Activated CD4-positive, CD25-positive, alpha-beta regulatory T cell (primary cell): ENCODE data around the gene SLC25A42.
"Not testable (repeated sequence)": the region's sequence is repeated elsewhere in the genome, so short reads cannot be mapped to it uniquely, and the experiment has no call there.

Experiments
- DNase-seq, 4 experiments: peaks; one replicate each; lab custom pipeline; 2025; lab: John Stamatoyannopoulos, UW

Gene SLC25A42, protein sequence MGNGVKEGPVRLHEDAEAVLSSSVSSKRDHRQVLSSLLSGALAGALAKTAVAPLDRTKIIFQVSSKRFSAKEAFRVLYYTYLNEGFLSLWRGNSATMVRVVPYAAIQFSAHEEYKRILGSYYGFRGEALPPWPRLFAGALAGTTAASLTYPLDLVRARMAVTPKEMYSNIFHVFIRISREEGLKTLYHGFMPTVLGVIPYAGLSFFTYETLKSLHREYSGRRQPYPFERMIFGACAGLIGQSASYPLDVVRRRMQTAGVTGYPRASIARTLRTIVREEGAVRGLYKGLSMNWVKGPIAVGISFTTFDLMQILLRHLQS

GRCh38 chr19:19063183-19064097 lies at the start of gene SLC25A42:
TSS of gene SLC25A42 (plus strand) at chr19:19063994. CDS start at chr19:19096125, 32,131 bp downstream.
- peak; percentile 96 to 98 (median 98) for DNase-seq

DNA sequence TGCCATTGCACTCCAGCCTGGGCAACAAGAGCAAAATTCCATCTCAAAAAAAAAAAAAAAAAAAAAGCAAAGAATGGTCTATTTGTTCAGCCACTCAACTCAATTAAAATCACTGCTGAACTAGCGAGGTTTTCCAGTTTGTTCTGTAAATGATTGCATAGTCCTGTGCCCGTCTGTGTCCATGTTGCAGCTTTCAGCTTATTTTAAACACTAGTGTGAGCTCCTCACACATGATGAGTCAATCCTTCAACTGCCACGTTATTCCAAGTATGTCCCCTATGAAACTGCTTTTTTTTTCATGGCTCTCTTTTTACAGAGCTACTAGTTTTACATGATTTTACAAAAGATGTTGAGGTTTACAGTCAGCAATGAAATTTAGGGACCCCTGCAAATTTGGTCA lies 42.7 kb upstream of the SLC25A42 start:
- no peak for DNase-seq

GRCh38 chr19:19022380-19022961 lies 41.3 kb upstream of the SLC25A42 start:
- no peak for DNase-seq

GRCh38 chr19:19023376-19023775 lies 40.4 kb upstream of the SLC25A42 start:
- not testable (repeated sequence) for DNase-seq

- no peak for DNase-seq
These were observed 37.9 kb upstream of the SLC25A42 start for GRCh38 chr19:19025861-19026260.

DNA sequence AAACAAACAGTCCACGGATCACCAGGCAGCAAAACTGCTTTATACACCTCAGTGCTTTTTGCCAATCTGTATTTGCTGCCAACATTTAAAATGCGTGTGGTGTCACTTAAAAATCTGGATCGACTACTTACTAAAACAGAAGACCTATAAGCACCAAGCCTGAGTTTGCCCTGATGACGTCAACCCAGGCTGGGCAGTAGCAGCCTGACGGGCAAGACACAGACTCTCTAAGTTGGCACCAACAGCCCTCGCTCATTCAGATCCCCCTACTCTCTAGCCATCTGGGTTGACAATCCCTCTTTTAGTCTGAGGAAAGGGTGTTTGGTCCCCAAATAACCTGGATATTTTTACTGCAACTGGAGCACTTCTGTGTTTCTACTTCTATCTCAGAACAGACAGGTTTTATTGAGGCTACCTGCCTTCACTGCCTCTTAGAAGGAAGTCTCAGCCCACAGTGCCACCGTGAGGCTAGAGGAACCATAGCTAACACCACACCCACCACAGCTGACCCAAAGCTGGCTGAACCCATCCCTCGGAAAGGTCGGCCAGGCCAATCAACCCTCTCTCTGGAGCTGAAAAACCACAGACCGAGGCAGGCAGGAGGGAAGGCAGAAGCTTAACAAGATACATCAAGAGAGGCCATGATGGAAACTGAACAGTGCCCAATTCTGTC lies 37.4 kb upstream of the SLC25A42 start:
- DNase-seq: no peak

DNA sequence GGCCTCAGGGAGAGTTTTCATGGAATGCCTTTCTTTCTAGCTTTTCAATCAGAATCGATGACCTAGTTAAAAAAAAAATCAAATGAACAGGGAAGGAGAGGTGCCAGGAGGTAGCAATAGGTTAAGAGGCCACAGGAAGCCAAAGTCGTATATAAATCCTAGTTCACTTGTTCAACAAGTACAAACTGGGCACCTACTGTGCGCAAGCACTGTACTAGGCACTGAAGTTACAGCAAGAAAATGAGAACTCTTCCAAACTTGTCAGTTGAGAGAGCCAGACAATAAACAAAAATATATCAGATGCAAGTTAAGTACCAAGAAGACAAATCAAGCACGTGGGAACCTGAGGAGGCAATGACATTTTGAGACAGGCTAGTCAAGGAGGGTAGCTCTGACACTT lies 36.6 kb upstream of the SLC25A42 start:
- no peak for DNase-seq

DNA sequence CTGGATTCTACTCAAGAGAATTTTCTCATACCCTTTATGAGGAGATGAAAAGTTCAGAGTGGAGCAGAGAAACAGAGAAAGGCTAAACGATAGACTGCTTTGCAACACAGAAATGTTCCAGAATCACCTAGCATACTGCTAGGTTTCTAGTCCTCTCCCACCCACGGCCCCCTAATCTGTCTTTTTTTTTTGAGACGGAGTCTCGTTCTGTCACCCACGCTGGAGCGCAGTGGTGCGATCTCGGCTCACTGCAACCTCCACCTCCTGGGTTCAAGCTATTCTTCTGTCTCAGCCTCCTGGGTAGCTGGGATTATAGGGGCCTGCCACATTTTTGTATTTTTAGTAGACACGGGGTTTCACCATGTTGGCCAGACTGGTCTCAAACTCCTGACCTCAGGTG lies 35.3 kb upstream of the SLC25A42 start:
- no peak for DNase-seq

DNA sequence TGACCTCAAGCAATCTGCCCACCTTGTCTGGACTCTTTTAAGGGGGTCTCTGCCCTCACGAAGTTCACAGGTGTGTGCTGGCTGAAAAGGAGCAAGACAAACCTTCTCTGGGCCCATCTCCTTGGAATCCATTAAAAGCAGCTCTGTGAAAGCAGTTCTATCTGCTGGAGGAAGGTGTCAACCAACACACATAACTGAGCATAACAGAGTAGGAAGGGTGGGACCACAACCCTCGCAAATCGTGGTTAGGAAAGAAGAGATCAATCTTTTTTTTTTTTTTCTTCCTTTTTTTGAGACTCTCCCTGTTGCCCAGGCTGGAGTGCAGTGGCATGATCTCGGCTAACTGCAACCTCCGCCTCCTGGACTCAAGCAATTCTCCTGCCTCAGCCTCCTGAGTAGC lies 31.9 kb upstream of the SLC25A42 start:
- no peak for DNase-seq

DNA sequence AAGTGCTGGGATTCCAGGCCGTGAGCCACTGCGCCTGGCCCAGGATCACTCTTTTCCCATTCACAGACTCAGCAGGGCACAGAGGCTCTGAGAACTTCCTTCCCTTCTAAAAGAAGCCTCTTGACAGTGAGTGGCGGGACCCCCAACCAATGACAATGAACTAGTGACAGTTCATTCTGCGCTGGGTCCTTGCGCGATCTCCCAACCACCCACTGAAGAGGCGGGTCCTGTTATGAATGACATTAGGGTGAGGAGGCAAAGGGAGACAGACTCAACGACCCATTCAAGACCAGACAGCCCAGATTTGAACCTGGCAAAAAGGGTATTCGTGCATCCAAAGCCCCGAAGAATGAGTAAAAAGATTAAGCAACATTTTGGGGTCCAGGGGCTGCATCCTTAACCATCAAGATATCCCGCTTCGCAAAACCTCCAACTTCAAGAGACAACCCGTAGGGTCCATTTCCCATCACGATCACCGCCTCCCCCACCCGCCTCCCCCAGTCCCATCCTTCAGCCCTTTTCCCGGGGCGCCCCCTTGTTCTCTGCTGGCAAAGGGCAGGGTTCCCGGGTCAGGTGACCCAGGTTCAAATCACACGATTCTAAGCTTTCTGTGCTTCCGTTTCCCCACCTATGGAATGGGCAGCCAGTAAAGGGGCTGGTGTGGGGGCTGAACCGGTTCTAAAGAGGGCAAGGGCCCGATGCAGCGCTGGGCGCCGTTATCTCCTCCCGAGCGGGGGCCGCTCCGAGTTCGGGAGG lies 31.2 kb upstream of the SLC25A42 start:
- peak in 3 of 4 experiments; percentile 14 to 46 (median 38) for DNase-seq

DNA sequence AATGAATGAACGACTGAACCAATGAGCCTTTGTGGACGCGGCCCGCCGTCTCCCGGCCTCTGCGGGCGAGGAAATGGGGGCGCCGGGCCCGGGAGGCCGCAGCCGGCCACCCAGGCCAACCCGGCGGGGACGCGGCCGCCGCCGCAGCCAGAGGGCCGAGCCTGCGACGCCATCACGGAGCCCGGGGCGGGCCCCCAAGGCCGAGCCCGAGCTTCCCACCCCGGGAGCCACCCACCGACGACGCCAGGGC lies 30.7 kb upstream of the SLC25A42 start:
- DNase-seq: no peak

GRCh38 chr19:19033426-19034203 lies 30.2 kb upstream of the SLC25A42 start, which contains the start of the genes ARMC6 and SUGP2:
TSS of gene ARMC6 (plus strand) at chr19:19033603. CDS start at chr19:19034210, 607 bp downstream.
TSS of gene SUGP2 (minus strand) at chr19:19033517. CDS start at chr19:19031071, 2,446 bp downstream.
- peak; percentile 72 to 87 (median 86) for DNase-seq

DNA sequence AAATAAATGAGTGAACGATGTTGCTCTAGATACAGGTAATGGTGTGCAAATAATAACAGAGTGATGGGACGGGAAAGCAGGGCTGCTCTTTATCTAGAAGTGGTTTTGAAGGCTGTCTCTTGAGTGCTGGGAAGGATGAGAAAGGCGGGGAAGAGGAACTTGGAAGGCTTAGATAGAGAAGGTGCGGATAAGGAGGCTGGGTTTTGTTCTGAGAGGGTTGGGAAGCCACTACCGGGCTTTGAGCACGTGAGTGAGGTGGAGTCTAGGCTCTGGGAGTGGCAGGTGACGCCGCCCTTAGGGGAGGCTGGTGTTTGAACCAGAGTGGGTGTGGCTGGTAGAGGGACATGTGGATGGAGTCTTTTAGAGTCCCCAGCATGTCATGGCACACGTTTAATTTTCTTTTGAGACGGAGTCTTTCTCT lies 29.6 kb upstream of the SLC25A42 start:
- peak; percentile 16 to 38 (median 30) for DNase-seq

DNA sequence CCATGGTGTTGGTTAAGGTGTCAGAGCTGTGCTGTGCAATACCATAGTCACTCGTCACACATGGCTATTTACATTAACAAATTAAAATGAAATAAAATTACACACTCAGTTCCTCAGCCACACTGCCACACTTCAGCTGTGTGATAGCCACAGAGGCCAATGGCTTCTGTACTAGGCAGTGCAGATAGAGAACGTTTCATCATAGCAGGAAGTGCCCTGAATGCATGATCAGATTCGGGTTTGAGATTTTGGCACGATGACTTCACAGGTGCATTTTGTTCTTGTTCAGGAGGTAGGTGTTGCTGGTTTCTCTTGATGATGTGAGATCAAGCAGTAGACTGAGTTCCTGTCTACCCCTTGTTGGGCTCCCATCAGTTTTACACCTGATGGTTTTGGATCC lies 23.9 kb upstream of the SLC25A42 start:
- no peak for DNase-seq

DNA sequence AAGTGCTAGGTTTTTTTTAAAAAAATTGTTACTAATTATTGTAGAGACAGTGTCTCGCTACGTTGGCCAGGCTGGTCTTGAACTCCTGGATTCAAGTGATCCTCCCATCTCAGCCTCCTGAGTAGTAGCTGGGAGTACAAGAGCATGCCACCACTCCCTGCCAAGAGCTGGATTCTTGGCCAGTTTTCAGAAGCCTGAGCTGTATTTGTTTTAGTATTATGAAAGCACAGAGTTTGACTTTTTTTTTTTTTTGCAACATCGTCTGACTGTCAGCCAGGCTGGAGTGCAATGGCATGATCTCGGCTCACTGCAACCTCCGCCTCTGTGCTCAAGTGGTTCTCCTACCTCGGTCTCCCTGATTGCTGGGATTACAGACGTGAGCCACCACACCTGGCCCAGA lies 23.4 kb upstream of the SLC25A42 start:
- no peak for DNase-seq

DNA sequence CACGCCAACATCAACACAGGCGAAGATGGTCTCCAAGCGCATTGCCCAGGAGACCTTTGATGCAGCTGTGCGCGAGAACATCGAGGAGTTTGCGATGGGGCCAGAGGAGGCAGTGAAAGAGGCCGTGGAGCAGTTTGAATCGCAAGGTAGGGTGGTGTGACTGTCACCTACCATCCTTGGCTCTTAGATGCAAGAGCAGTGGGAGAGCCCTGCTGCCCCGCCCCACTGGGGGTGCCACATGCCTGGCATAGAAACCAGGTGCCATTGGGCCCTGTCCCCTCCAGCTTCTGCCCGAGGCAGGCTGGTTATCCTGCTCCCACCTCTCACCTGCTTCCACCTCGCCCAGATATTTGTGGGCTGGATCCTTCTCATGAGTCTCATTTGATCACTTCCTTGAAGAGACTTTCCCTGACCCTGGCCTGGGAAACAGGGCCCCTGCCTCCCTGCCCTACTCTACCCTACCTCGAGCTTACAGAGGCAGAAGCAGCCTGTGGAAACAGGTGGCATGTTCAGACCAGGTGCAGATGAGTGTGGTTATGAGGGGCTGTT lies 21.0 kb upstream of the SLC25A42 start:
- DNase-seq: no peak

- no peak for DNase-seq
These were observed 20.3 kb upstream of the SLC25A42 start for GRCh38 chr19:19043481-19043880.

DNA sequence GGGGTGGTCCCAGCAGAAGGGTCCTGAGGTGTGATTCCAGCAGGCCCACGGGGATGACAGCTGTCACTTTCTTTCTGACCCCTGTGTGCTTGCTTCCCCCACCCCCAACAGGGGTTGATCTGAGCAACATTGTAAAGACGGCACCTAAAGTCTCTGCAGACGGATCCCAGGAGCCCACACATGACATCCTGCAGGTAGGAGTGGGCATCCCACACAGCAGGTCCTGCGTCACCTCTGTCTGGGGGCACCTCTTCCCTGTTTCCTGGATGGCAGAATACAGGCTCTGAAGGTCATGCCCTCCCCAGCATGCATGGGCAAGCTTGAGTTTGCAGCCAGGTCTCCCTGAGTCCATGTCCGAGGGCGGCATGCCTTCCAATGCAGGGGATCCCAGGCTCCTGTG lies 19.9 kb upstream of the SLC25A42 start:
- DNase-seq: no peak

- no peak for DNase-seq
These were observed 14.4 kb upstream of the SLC25A42 start for GRCh38 chr19:19049406-19049805.

DNA sequence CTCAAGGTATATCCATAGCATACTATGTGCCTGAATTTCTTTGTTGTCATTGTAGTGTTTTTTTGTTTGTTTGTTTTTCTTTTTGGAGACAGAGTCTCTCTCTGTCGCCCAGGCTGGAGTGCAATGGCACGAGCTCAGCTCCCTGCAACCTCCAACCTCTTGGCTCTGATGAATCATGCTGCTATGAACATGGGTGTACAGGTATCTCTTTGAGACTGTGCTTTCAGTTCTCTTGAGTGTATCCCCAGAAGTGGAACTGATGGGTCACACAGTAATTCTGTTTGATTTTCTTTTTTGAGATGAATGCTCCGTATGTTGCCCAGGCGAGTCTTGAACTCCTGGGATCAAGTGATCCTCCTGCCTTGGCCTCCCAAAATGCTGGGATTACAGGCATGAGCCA lies 13.7 kb upstream of the SLC25A42 start:
- no peak for DNase-seq
